H9 (cell line): Measurements from ENCODE around the gene OSTF1. TPM values are rescaled to one million over a fixed set of nuclear protein-coding genes. Genes with fewer than 3 reads are reported as not detected.

Experiments used
- DNase-seq: peaks from one replicate; pipeline ENCODE4 v3.0.0-alpha.2; 2017
- H2AFZ ChIP-seq: one replicate; pipeline ENCODE4 v1.6.1; 2013; ENCODE audit warnings: mild to moderate bottlenecking, low read length, control low read depth, moderate library complexity
- H2AK5ac ChIP-seq: 2 replicates; pipeline ENCODE4 v1.6.1; 2013; ENCODE audit warnings: low read length, control low read depth, mixed read lengths; ENCODE audit not compliant: insufficient read length
- H2BK120ac ChIP-seq: one replicate; pipeline ENCODE4 v1.6.1; 2013; ENCODE audit warnings: low read depth, mild to moderate bottlenecking, low read length, control low read depth, inconsistent platforms; ENCODE audit not compliant: poor library complexity, severe bottlenecking
- H2BK12ac ChIP-seq: 2 replicates; pipeline ENCODE4 v1.6.1; 2013; ENCODE audit warnings: low read length, control low read depth, mixed read lengths, low read depth; ENCODE audit not compliant: insufficient read length
- H2BK15ac ChIP-seq: 2 replicates; pipeline ENCODE4 v1.6.1; 2013; ENCODE audit warnings: low read depth, low read length, control low read depth
- H2BK20ac ChIP-seq: one replicate; pipeline ENCODE4 v1.6.1; 2013; ENCODE audit warnings: low read depth, mild to moderate bottlenecking, low read length, control low read depth, inconsistent platforms; ENCODE audit not compliant: poor library complexity, severe bottlenecking
- H2BK5ac ChIP-seq: 2 replicates; pipeline ENCODE4 v1.6.1; 2013; ENCODE audit warnings: low read length, control low read depth, mixed read lengths; ENCODE audit not compliant: insufficient read length
- H3K14ac ChIP-seq: 2 replicates; pipeline ENCODE4 v1.6.1; 2013; ENCODE audit warnings: low read length, control low read depth; ENCODE audit not compliant: insufficient read depth
- H3K18ac ChIP-seq: 2 replicates; pipeline ENCODE4 v1.6.1; 2013; ENCODE audit warnings: low read depth, mild to moderate bottlenecking, mixed read lengths, low read length, control low read depth; ENCODE audit not compliant: insufficient read length
- H3K23ac ChIP-seq: 2 replicates; pipeline ENCODE4 v1.6.1; 2013; ENCODE audit warnings: low read length, control low read depth, mixed read lengths, low read depth; ENCODE audit not compliant: insufficient read length
- H3K23me2 ChIP-seq: 2 replicates; pipeline ENCODE4 v1.6.1; 2013; ENCODE audit warnings: low read depth, mild to moderate bottlenecking, mixed read lengths, low read length, control low read depth; ENCODE audit not compliant: insufficient read length, poor library complexity, severe bottlenecking
- H3K27ac ChIP-seq: 2 replicates; pipeline ENCODE4 v1.5.1; 2013; ENCODE audit warnings: low read length, control low read depth, mixed read lengths, low read depth; ENCODE audit not compliant: insufficient read length
- H3K27me3 ChIP-seq: 2 replicates; pipeline ENCODE4 v1.6.1; 2013; ENCODE audit warnings: low read length, control low read depth, inconsistent platforms; ENCODE audit not compliant: insufficient read depth
- H3K4ac ChIP-seq: 2 replicates; pipeline ENCODE4 v1.6.1; 2013; ENCODE audit warnings: low read depth, mild to moderate bottlenecking, control low read depth, inconsistent platforms, low read length, moderate library complexity
- H3K4me1 ChIP-seq: 2 replicates; pipeline ENCODE4 v1.6.1; 2013; ENCODE audit warnings: low read length, control low read depth, inconsistent platforms; ENCODE audit not compliant: insufficient read depth
- H3K4me2 ChIP-seq: 2 replicates; pipeline ENCODE4 v1.6.1; 2013; ENCODE audit warnings: low read length, control low read depth, mixed read lengths; ENCODE audit not compliant: insufficient read length, insufficient read depth
- H3K56ac ChIP-seq: 2 replicates; pipeline ENCODE4 v1.6.1; 2013; ENCODE audit warnings: low read depth, mild to moderate bottlenecking, mixed read lengths, low read length, control low read depth; ENCODE audit not compliant: insufficient read length
- H3K79me1 ChIP-seq: 2 replicates; pipeline ENCODE4 v1.6.1; 2013; ENCODE audit warnings: low read depth, mild to moderate bottlenecking, moderate library complexity, low read length, control low read depth, inconsistent platforms; ENCODE audit not compliant: insufficient read depth, poor library complexity, severe bottlenecking
- H3K79me2 ChIP-seq: 2 replicates; pipeline ENCODE4 v1.6.1; 2013; ENCODE audit warnings: low read length, control low read depth, inconsistent platforms; ENCODE audit not compliant: insufficient read depth
- H3K9ac ChIP-seq: 2 replicates; pipeline ENCODE4 v1.6.1; 2013; ENCODE audit warnings: low read length, control low read depth, mixed read lengths; ENCODE audit not compliant: insufficient read length; ENCODE audit errors: extremely low read depth
- H3K9me3 ChIP-seq: one replicate; pipeline ENCODE4 v1.6.1; 2013; ENCODE audit warnings: low read depth, low read length, inconsistent platforms; ENCODE audit not compliant: control insufficient read depth
- H3T11ph ChIP-seq: one replicate; pipeline ENCODE4 v1.6.1; 2013; ENCODE audit warnings: mild to moderate bottlenecking, low read length, control low read depth, inconsistent platforms
- H4K20me1 ChIP-seq: one replicate; pipeline ENCODE4 v1.6.1; 2013; ENCODE audit not compliant: control insufficient read depth, insufficient read length, insufficient read depth
- H4K5ac ChIP-seq: 2 replicates; pipeline ENCODE4 v1.6.1; 2013; ENCODE audit warnings: low read depth, mild to moderate bottlenecking, mixed read lengths, low read length, control low read depth; ENCODE audit not compliant: insufficient read length
- H4K8ac ChIP-seq: replicated peaks from 2 replicates; pipeline ENCODE4 v1.6.1; 2013; ENCODE audit warnings: low read length, control low read depth, mixed read lengths, low read depth; ENCODE audit not compliant: insufficient read length
- H4K91ac ChIP-seq: 2 replicates; pipeline ENCODE4 v1.6.1; 2013; ENCODE audit warnings: low read depth, mild to moderate bottlenecking, moderate library complexity, mixed read lengths, low read length, control low read depth; ENCODE audit not compliant: insufficient read length
- H3K27ac Mint-ChIP-seq, 3 experiments: 2 replicates in 2 of 3; 3 replicates in 1 of 3; pipeline ENCODE4 v1.8.0; 2020 to 2021; ENCODE audit warnings: mixed read lengths in 3 of 3, mild to moderate bottlenecking in 1 of 3, moderate library complexity in 1 of 3
- H3K27me3 Mint-ChIP-seq: 2 replicates; pipeline ENCODE4 v1.8.0; 2021; ENCODE audit warnings: low read depth, mild to moderate bottlenecking, moderate library complexity, mixed read lengths
- H3K36me3 Mint-ChIP-seq, 3 experiments: 2 replicates in 2 of 3; 3 replicates in 1 of 3; pipeline ENCODE4 v1.8.0; 2020 to 2021; ENCODE audit warnings: low read depth in 3 of 3, mixed read lengths in 3 of 3; ENCODE audit not compliant: insufficient read depth in 1 of 3
- H3K4me1 Mint-ChIP-seq, 2 experiments: 2 replicates each; pipeline ENCODE4 v1.8.0; 2020; ENCODE audit warnings: mixed read lengths in 2 of 2
- H3K4me3 Mint-ChIP-seq, 2 experiments: 2 replicates in 1 of 2; 3 replicates in 1 of 2; pipeline ENCODE4 v1.8.0; 2020 to 2021; ENCODE audit warnings: mild to moderate bottlenecking in 2 of 2, mixed read lengths in 2 of 2, moderate library complexity in 1 of 2
- H3K9me3 Mint-ChIP-seq, 2 experiments: 2 replicates in 1 of 2; 3 replicates in 1 of 2; pipeline ENCODE4 v1.8.0; 2020; ENCODE audit warnings: mild to moderate bottlenecking in 2 of 2, mixed read lengths in 2 of 2, moderate library complexity in 1 of 2
- CTCF ChIP-seq: fragments of 200-600 bp; sonication (generic); conservative IDR thresholded peaks from 3 replicates; pipeline ENCODE4 v1.8.0; 2021; ENCODE audit warnings: antibody characterized with exemption, mild to moderate bottlenecking
- WGBS: extraction: QIAGEN DNeasy Blood & Tissue Kit; methylation state at CpG from one replicate; pipeline ENCODE4 v1.1.7; 2013; ENCODE audit warnings: missing lambda C conversion rate, low lambda C conversion rate, mixed read lengths; ENCODE audit not compliant: insufficient read length; ENCODE audit errors: extremely low coverage; 5-methylcytosine and 5-hydroxymethylcytosine counted together
- total RNA-seq: library from RNA; stranded (reverse); gene quantifications from 2 replicates; pipeline ENCODE4 v1.2.1, GENCODE V29; 2021

The OSTF1 gene
- total RNA-seq, 1 experiment from 2014 or later, result 16.1 TPM

- H4K5ac ChIP-seq, result no peak overlapping the region
Measured at GRCh38 chr9:75102177-75102790, 14.0 kb downstream of the OSTF1 start.

More at GRCh38 chr9:75102177-75102790, 14.0 kb downstream of the OSTF1 start:
- Histone ChIP-seq H3K56ac (no peak overlapping the region), H2AFZ (no peak overlapping the region), H4K91ac (no peak overlapping the region), H3K4me2 (no peak overlapping the region), H3K23me2 (no peaks in the 10 kb centered on the region), H3K18ac (no peak overlapping the region), H2BK20ac (no peak overlapping the region), H3K79me1 (no peaks in the 10 kb centered on the region), H3K9me3 (no peaks in the 10 kb centered on the region), H3K4me1 (no peaks in the 10 kb centered on the region; the same call in 1 of the 2 replicates), H3K23ac (no peak overlapping the region), H2BK15ac (no peak overlapping the region), H3K4ac (no peak overlapping the region), H4K8ac (no peak overlapping the region), H3K79me2 (no peaks in the 10 kb centered on the region), H3K27me3 (no peaks in the 10 kb centered on the region), H2AK5ac (no peak overlapping the region), H3T11ph (no peak overlapping the region), H4K20me1 (no peaks in the 10 kb centered on the region), H2BK12ac (no peak overlapping the region), H3K14ac (no peak overlapping the region), H2BK5ac (no peak overlapping the region), H2BK120ac (no peak overlapping the region), H3K9ac (no peak overlapping the region), H3K27ac (no peak overlapping the region)
- no peaks in the 10 kb centered on the region for H3K36me3 Mint-ChIP-seq
- peaks cover 5 to 7% of the 10 kb centered on the region in 2 experiments; a peak in 3 of 4 replicates for H3K4me1 Mint-ChIP-seq
- H3K27me3 Mint-ChIP-seq, result no peaks in the 10 kb centered on the region
- H3K4me3 Mint-ChIP-seq, result no peak overlapping the region
- no peak for TF ChIP-seq CTCF
- H3K9me3 Mint-ChIP-seq, result no peaks in the 10 kb centered on the region
- DNase-seq, result no peak
- no CpG with 5 or more reads among the region's 7 CpGs for WGBS
- no peak overlapping the region for H3K27ac Mint-ChIP-seq
